B cell (primary cell): Measurements from ENCODE around the gene DDR2.
"Not testable (repeated sequence)": the region's sequence is repeated elsewhere in the genome, so short reads cannot be mapped to it uniquely, and the experiment has no call there.

ENCODE experiments used
- CTCF ChIP-seq: fragments of 200-600 bp; IDR thresholded peaks from one replicate; pipeline ENCODE4 v1.8.0; 2022; ENCODE audit warnings: antibody characterized with exemption, mild to moderate bottlenecking
- EZH2 ChIP-seq: IDR thresholded peaks from 2 replicates; pipeline ENCODE4 v1.6.1; 2012; ENCODE audit warnings: borderline replicate concordance, low read depth, mild to moderate bottlenecking, moderate library complexity, low read length; ENCODE audit not compliant: insufficient read depth, poor library complexity, severe bottlenecking

DNA sequence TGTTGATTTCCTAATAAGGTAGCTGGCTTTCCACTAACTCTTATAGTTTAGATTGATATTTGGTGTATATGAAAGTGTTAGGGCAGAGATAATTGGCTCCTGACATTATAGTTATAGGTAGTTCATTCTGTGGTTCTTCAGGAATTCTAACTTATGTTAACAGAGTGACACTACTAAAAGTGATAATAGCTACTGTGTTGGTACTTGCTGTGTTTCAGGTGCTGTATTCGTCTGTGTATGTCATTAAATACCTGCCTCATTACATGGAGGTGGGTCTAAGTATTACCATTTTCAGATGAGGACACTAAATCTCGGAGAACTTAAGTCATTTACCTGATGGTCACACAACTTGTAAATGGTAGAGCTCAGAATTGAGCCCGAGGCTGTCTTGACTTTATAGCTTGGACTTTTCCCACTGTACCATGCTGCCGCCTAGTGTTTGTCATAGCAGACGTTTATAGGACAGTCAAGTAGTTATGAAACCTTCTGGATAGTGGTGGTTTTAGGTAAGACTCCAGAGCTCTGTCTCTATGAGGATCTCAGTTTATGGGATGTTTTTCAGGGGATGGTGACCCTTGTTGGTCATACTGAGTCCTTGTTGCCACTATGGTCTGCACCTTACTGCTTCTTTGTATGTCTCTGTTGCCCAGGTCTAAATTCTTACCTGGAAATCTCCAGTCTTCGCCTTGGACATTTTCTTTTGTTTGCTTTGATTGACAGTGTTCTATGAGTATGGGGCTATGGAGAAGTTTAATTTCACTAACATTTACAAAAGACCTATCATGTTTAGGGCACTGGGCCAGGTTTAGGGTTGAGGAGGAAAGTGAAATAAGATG lies 167.9 kb downstream of the DDR2 start:
- TF ChIP-seq CTCF, EZH2: not testable (repeated sequence)
